CD14-positive monocyte (primary cell): ENCODE data around the gene SCNN1A. TPM values are rescaled to one million over a fixed set of nuclear protein-coding genes. Genes with fewer than 3 reads are reported as not detected.

Experiments
- DNase-seq, 3 donors: peaks; one replicate each; pipeline ENCODE4 v3.0.0-alpha.2; 2011 to 2022
- H2AFZ ChIP-seq: 2 replicates; pipeline ENCODE4 v1.6.0; 2012; ENCODE audit warnings: mild to moderate bottlenecking, low read depth, low read length, inconsistent platforms; ENCODE audit not compliant: insufficient read depth, poor library complexity, severe bottlenecking
- H3K27ac ChIP-seq, 2 donors: 1 replicate in 1 of 2; 2 replicates in 1 of 2; pipeline ENCODE4 v1.5.1; 2012 to 2013; ENCODE audit warnings: low read length in 2 of 2, control low read depth in 1 of 2, inconsistent platforms in 1 of 2, low read depth in 1 of 2, mild to moderate bottlenecking in 1 of 2
- H3K27me3 ChIP-seq, 2 donors: one replicate each; pipeline versions ENCODE4 v1.6.0 to v1.6.1; 2011 to 2013; ENCODE audit warnings: low read length in 2 of 2; ENCODE audit not compliant: control insufficient read depth in 2 of 2, insufficient read depth in 2 of 2
- H3K36me3 ChIP-seq, 2 donors: replicated peaks in 1 of 2; 1 replicate in 1 of 2; 2 replicates in 1 of 2; pipeline versions ENCODE4 v1.5.1 to v1.6.1; 2012 to 2013; ENCODE audit warnings: low read length in 2 of 2, control low read depth in 1 of 2, inconsistent platforms in 1 of 2, mild to moderate bottlenecking in 1 of 2; ENCODE audit not compliant: insufficient read depth in 2 of 2, control insufficient read depth in 1 of 2
- H3K4me1 ChIP-seq, 2 donors: 1 replicate in 1 of 2; 2 replicates in 1 of 2; pipeline versions ENCODE4 v1.5.1 to v1.6.1; 2012 to 2013; ENCODE audit warnings: low read length in 2 of 2, control low read depth in 1 of 2, inconsistent platforms in 1 of 2, mild to moderate bottlenecking in 1 of 2, moderate library complexity in 1 of 2; ENCODE audit not compliant: insufficient read depth in 2 of 2, control insufficient read depth in 1 of 2
- H3K4me2 ChIP-seq: replicated peaks from 2 replicates; pipeline ENCODE3; 2012; ENCODE audit warnings: low read length, moderate library complexity, mild to moderate bottlenecking; ENCODE audit not compliant: poor library complexity, severe bottlenecking; ENCODE audit errors: extremely low read depth
- H3K4me3 ChIP-seq, 3 experiments: fragments of 200-600 bp in 1 of 3; sonication (generic) in 1 of 3; replicated peaks in 1 of 3; 1 replicate in 2 of 3; 2 replicates in 1 of 3; pipeline ENCODE4 v1.5.1; 2011 to 2013; ENCODE audit warnings: low read length in 3 of 3, mild to moderate bottlenecking in 3 of 3, control low read depth in 2 of 3, low read depth in 2 of 3, inconsistent platforms in 1 of 3, moderate library complexity in 1 of 3
- H3K79me2 ChIP-seq: 2 replicates; pipeline ENCODE4 v1.6.0; 2012; ENCODE audit warnings: mild to moderate bottlenecking, control low read depth, inconsistent platforms, low read length, moderate library complexity; ENCODE audit not compliant: insufficient read depth
- H3K9ac ChIP-seq: 2 replicates; pipeline ENCODE4 v1.6.0; 2017; ENCODE audit warnings: low read length, mild to moderate bottlenecking; ENCODE audit not compliant: insufficient read depth, poor library complexity, severe bottlenecking
- H3K9me3 ChIP-seq, 2 donors: replicated peaks in 1 of 2; 1 replicate in 1 of 2; 2 replicates in 1 of 2; pipeline versions ENCODE4 v1.5.1 to v1.6.1; 2012 to 2013; ENCODE audit warnings: low read length in 2 of 2, control low read depth in 1 of 2; ENCODE audit not compliant: control insufficient read depth in 1 of 2, insufficient read depth in 1 of 2
- H4K20me1 ChIP-seq: 2 replicates; pipeline ENCODE4 v1.6.0; 2012; ENCODE audit warnings: mild to moderate bottlenecking, low read length, control low read depth, moderate library complexity; ENCODE audit not compliant: insufficient read depth
- H3K27ac Mint-ChIP-seq, 7 donors: one replicate each; pipeline ENCODE4 v1.8.0; 2020; ENCODE audit warnings: mild to moderate bottlenecking in 7 of 7, mixed read lengths in 7 of 7, moderate library complexity in 6 of 7, inconsistent platforms in 2 of 7
- H3K27me3 Mint-ChIP-seq, 3 donors: one replicate each; pipeline ENCODE4 v1.8.0; 2021 to 2022; ENCODE audit warnings: low read depth in 3 of 3, mild to moderate bottlenecking in 3 of 3, mixed read lengths in 3 of 3, moderate library complexity in 3 of 3, inconsistent platforms in 1 of 3
- H3K36me3 Mint-ChIP-seq, 2 donors: one replicate each; pipeline ENCODE4 v1.8.0; 2020; ENCODE audit warnings: mixed read lengths in 2 of 2, inconsistent platforms in 1 of 2, mild to moderate bottlenecking in 1 of 2
- H3K4me1 Mint-ChIP-seq: one replicate; pipeline ENCODE4 v1.8.0; 2020; ENCODE audit warnings: mild to moderate bottlenecking, mixed read lengths
- H3K4me3 Mint-ChIP-seq, 2 donors: one replicate each; pipeline ENCODE4 v1.8.0; 2020; ENCODE audit warnings: mild to moderate bottlenecking in 2 of 2, mixed read lengths in 2 of 2, moderate library complexity in 1 of 2
- H3K9me3 Mint-ChIP-seq, 7 donors: one replicate each; pipeline ENCODE4 v1.8.0; 2020 to 2022; ENCODE audit warnings: mixed read lengths in 7 of 7, mild to moderate bottlenecking in 6 of 7, moderate library complexity in 6 of 7, inconsistent platforms in 2 of 7
- CTCF ChIP-seq: fragments of 200-600 bp; IDR thresholded peaks from one replicate; pipeline ENCODE4 v1.8.0; 2022; ENCODE audit warnings: antibody characterized with exemption, mild to moderate bottlenecking
- WGBS: methylation state at CpG from one replicate; pipeline ENCODE4 v1.1.5; 2013; ENCODE audit warnings: missing lambda C conversion rate; ENCODE audit not compliant: insufficient coverage; 5-methylcytosine and 5-hydroxymethylcytosine counted together
- intact Hi-C, 2 donors: fragments of 100-400 bp; cut with micrococcal nuclease; formaldehyde crosslinking; loops; one replicate each; pipeline versions ENCODE4 v1.15.0 to v1.15.1; 2023
- polyA plus RNA-seq, 3 donors: library from polyadenylated mRNA; depleted of rRNA in 1 of 3; unstranded in 2 of 3; stranded (reverse) in 1 of 3; fragments of 300-500 nt in 2 of 3; fragments of >200 nt in 1 of 3; fragmentation: Illumina TruSeq in 2 of 3; gene quantifications; 1 replicate in 2 of 3; 2 replicates in 1 of 3; pipeline ENCODE4 v1.2.3, GENCODE V29; 2012 to 2021

SCNN1A gene
- polyA plus RNA-seq, 3 donors, result 0.11 to 0.68 (median 0.63) TPM

GRCh38 chr12:6327229-6328041 lies 47.9 kb downstream of the SCNN1A start:
- 84% methylated on average over 15 of the region's 33 CpGs for WGBS
- H3K9me3 Mint-ChIP-seq, result no peaks in the 10 kb centered on the region
- H3K4me1 ChIP-seq, result peaks cover 56 to 76% of the 10 kb centered on the region in 2 donors
- no peak overlapping the region for H3K4me3 Mint-ChIP-seq
- intact Hi-C loops, result no loop called here
- no peak overlapping the region for H3K9ac ChIP-seq
- peak overlapping the region in 1 of 2 donors; percentile 4 for H3K27ac ChIP-seq
- H3K36me3 Mint-ChIP-seq, result peaks cover 46 to 50% of the 10 kb centered on the region in 2 donors
- H2AFZ ChIP-seq, result no peak overlapping the region
- H3K4me2 ChIP-seq, result no peak overlapping the region
- H3K36me3 ChIP-seq, result peaks cover 49 to 61% of the 10 kb centered on the region in 2 donors
- no peaks in the 10 kb centered on the region for H3K27me3 ChIP-seq
- no peaks in the 10 kb centered on the region for H3K9me3 ChIP-seq
- TF ChIP-seq CTCF, result no peak
- peaks cover 100% of the 10 kb centered on the region for H4K20me1 ChIP-seq
- H3K4me3 ChIP-seq, result no peak overlapping the region
- peaks cover 0 to 3% (median 0%) of the 10 kb centered on the region in 3 donors for H3K27me3 Mint-ChIP-seq
- peaks cover 64% of the 10 kb centered on the region for H3K4me1 Mint-ChIP-seq
- peak overlapping the region in 5 of 7 donors; percentile 46 to 72 (median 54) for H3K27ac Mint-ChIP-seq
- peaks cover 44% of the 10 kb centered on the region for H3K79me2 ChIP-seq
- DNase-seq, result no peak

GRCh38 chr12:6326316-6327228 lies 48.8 kb downstream of the SCNN1A start:
- no peak overlapping the region for H2AFZ ChIP-seq
- no peak overlapping the region for H3K4me3 ChIP-seq
- Mint-ChIP-seq H3K9me3 (no peaks in the 10 kb centered on the region), H3K36me3 (peaks cover 42 to 45% of the 10 kb centered on the region in 2 donors), H3K27me3 (peaks cover 0 to 6% (median 2%) of the 10 kb centered on the region in 3 donors), H3K4me1 (peaks cover 63% of the 10 kb centered on the region), H3K27ac (peak overlapping the region; percentile 48 to 88 (median 75)), H3K4me3 (no peak overlapping the region)
- DNase-seq, result peak in 2 of 3 donors; percentile 47 to 61
- H3K9ac ChIP-seq, result no peak overlapping the region
- no peak overlapping the region for H3K4me2 ChIP-seq
- H3K4me1 ChIP-seq, result peaks cover 53 to 68% of the 10 kb centered on the region in 2 donors
- peak overlapping the region in 1 of 2 donors; percentile 25 for H3K27ac ChIP-seq
- peaks cover 42 to 53% of the 10 kb centered on the region in 2 donors for H3K36me3 ChIP-seq
- no peaks in the 10 kb centered on the region for H3K9me3 ChIP-seq
- peaks cover 99% of the 10 kb centered on the region for H4K20me1 ChIP-seq
- H3K79me2 ChIP-seq, result peaks cover 36% of the 10 kb centered on the region
- TF ChIP-seq CTCF, result peak; percentile 41
- WGBS, result 63% methylated on average over 17 of the region's 21 CpGs
- intact Hi-C loops, result no loop called here
- no peaks in the 10 kb centered on the region for H3K27me3 ChIP-seq
